Measurements from ENCODE around the gene KLHDC9. TPM values are rescaled to one million over a fixed set of nuclear protein-coding genes. Genes with fewer than 3 reads are reported as not detected.

KLHDC9 gene
- total and polyA plus RNA-seq, 7 donors = 0.34 to 5.9 (median 2.7) TPM

- H3K36me3 ChIP-seq (ENCODE audit: insufficient read depth in 1 of 2, low read depth in 1 of 2) = no peaks in the 10 kb centered on the region
- WGBS, 3 donors = 58 to 66% (median 64%) methylated on average over 3 of the region's 3 CpGs
- ATAC-seq (no peak), DNase-seq (no peak)
- H3K4me1 ChIP-seq = no peaks in the 10 kb centered on the region
- H3K27me3 ChIP-seq (ENCODE audit: insufficient read depth in 3 of 3, low read length in 2 of 3) = peaks cover 0 to 18% (median 0%) of the 10 kb centered on the region in 3 donors
- no peak overlapping the region for H3K4me3 ChIP-seq
- H3K9me3 ChIP-seq = no peaks in the 10 kb centered on the region
- no peak overlapping the region for H3K27ac ChIP-seq
- TF ChIP-seq CTCF (IDR thresholded peaks at IDR 0.05) = no peak
- intact Hi-C loops (cut with DNase I) = no loop called here
Observed at GRCh38 chr1:161066694-161067093, 31.5 kb upstream of the KLHDC9 start.

GRCh38 chr1:161068306-161069234, 29.6 kb upstream of the KLHDC9 start:
- intact Hi-C loops (cut with DNase I) = no loop called here
- Histone ChIP-seq H3K4me1 (no peaks in the 10 kb centered on the region), H3K36me3 (ENCODE audit: insufficient read depth in 1 of 2, low read depth in 1 of 2) (no peaks in the 10 kb centered on the region), H3K4me3 (peak overlapping the region; percentile 49), H3K9me3 (no peaks in the 10 kb centered on the region), H3K27ac (no peak overlapping the region), H3K27me3 (ENCODE audit: insufficient read depth in 3 of 3, low read length in 2 of 3) (peaks cover 0 to 15% (median 0%) of the 10 kb centered on the region in 3 donors)
- peak; percentile 61 to 71 for DNase-seq
- peak; percentile 28 to 70 (median 42) for ATAC-seq
- WGBS, 3 donors = 63 to 68% (median 65%) methylated on average over 10 of the region's 10 CpGs
- TF ChIP-seq CTCF (IDR thresholded peaks at IDR 0.05) = no peak

- H3K9me3 ChIP-seq = no peaks in the 10 kb centered on the region
- intact Hi-C loops (cut with DNase I) = no loop called here
- DNase-seq (no peak), ATAC-seq (no peak)
- no peaks in the 10 kb centered on the region for H3K4me1 ChIP-seq
- H3K36me3 ChIP-seq (ENCODE audit: insufficient read depth in 1 of 2, low read depth in 1 of 2) = no peaks in the 10 kb centered on the region
- TF ChIP-seq CTCF (IDR thresholded peaks at IDR 0.05) = no peak
- 80 to 84% (median 81%) methylated on average over 9 of the region's 9 CpGs for WGBS, 3 donors
- H3K4me3 ChIP-seq = peak overlapping the region; percentile 49
- H3K27me3 ChIP-seq (ENCODE audit: insufficient read depth in 3 of 3, low read length in 2 of 3) = peaks cover 0 to 8% (median 0%) of the 10 kb centered on the region in 3 donors
- no peak overlapping the region for H3K27ac ChIP-seq
Observed at GRCh38 chr1:161069241-161069640, 28.9 kb upstream of the KLHDC9 start.

GRCh38 chr1:161069731-161070270, 28.4 kb upstream of the KLHDC9 start, which contains the start of gene ARHGAP30:
ARHGAP30 (minus strand) TSS chr1:161069891; CDS start chr1:161069624, 267 bp downstream.
- peak within 1 kb of the TSS; percentile 49 for H3K4me3 ChIP-seq
- H3K36me3 ChIP-seq (ENCODE audit: insufficient read depth in 1 of 2, low read depth in 1 of 2) = no peaks in the 10 kb centered on the region
- H3K9me3 ChIP-seq = no peaks in the 10 kb centered on the region
- H3K27me3 ChIP-seq (ENCODE audit: insufficient read depth in 3 of 3, low read length in 2 of 3) = peaks cover 0 to 5% (median 0%) of the 10 kb centered on the region in 3 donors
- TF ChIP-seq CTCF (IDR thresholded peaks at IDR 0.05) = no peak
- DNase-seq (peak; percentile 62 to 83), ATAC-seq (peak; percentile 39 to 60 (median 49))
- intact Hi-C loops (cut with DNase I) = loop anchor here in 1 of 2 donors (5.0 kb wide), 1 partner anchor 68 kb away; no protein-coding TSS in a partner anchor
- 68 to 75% (median 74%) methylated on average over 9 of the region's 9 CpGs for WGBS, 3 donors
- H3K27ac ChIP-seq = no peak within 1 kb of the TSS
- no peaks in the 10 kb centered on the region for H3K4me1 ChIP-seq

Data from psoas muscle (tissue), 8 donors.